Activated naive CD4-positive, alpha-beta T cell treated with anti-CD3 and anti-CD28 coated beads, Interleukin-2, amount 10 ng/mL, durations not matched to agents 5 hours and 36 hours (primary cell): ENCODE data around the gene SPP1. TPM values are rescaled to one million over a fixed set of nuclear protein-coding genes. Genes with fewer than 3 reads are reported as not detected.

Source experiments
- total RNA-seq, 2 experiments: library from RNA; stranded (reverse); gene quantifications; one replicate each; pipeline ENCODE4 v1.2.3, GENCODE V29; 2021

Gene SPP1
- not detected for total RNA-seq

GRCh38 chr4:87975466-87975865 lies at the start of gene SPP1:
Gene SPP1 (plus strand): TSS chr4:87975714. CDS start chr4:87976896, 1,182 bp downstream.

GRCh38 chr4:88007304-88008121 lies 32.0 kb downstream of the SPP1 start, which contains the start of gene PKD2:
Gene PKD2 (plus strand): TSS chr4:88007635. CDS start chr4:88007734, 99 bp downstream.

Other genes starting within 250 kb of the SPP1 start
- not detected for gene IBSP, start 176.2 kb upstream of the SPP1 start, total RNA-seq
- gene MEPE, start 142.7 kb upstream of the SPP1 start, total RNA-seq: not detected
- gene PKD2, start 31.9 kb downstream of the SPP1 start, total RNA-seq: 1 to 10 TPM; 7.2 TPM
- under 1 TPM; 0.43 TPM for gene ABCG2, start 182.9 kb downstream of the SPP1 start, total RNA-seq